WTC11 (cell line): ENCODE results near the gene RETSAT. TPM values are rescaled to one million over a fixed set of nuclear protein-coding genes. Genes with fewer than 3 reads are reported as not detected.

Experiments used
- ATAC-seq: fragments of 200-7000 bp; cut with Tn5 transposase; 2 replicates; pipeline ENCODE4 v1.10.0; 2021; ENCODE audit warnings: mild to moderate bottlenecking, moderate library complexity
- Bru-seq: library from RNA; stranded (reverse); fragments of 400-500 nt; gene quantifications from one replicate; lab custom pipeline; 2021; lab: Mats Ljungman, UMichigan
- CTCF ChIA-PET: fragments of 300-600 bp; sonication (Branson Sonifier 250); formaldehyde crosslinking; loops from one replicate; lab custom pipeline; 2021; ENCODE audit warnings: antibody characterized with exemption; lab: Charles Lee
- POLR2A ChIA-PET: fragments of 350-600 bp; sonication (Branson Sonifier 250); formaldehyde crosslinking; loops from one replicate; lab custom pipeline; 2021; ENCODE audit warnings: antibody characterized with exemption; lab: Charles Lee
- DNase-seq: peaks from one replicate; pipeline ENCODE4 v3.0.0; 2021; ENCODE audit warnings: low spot score
- H3K27ac Mint-ChIP-seq: 2 replicates; pipeline ENCODE4 v1.8.0; 2021; ENCODE audit warnings: mixed read lengths
- H3K27me3 Mint-ChIP-seq: 2 replicates; pipeline ENCODE4 v1.8.0; 2021; ENCODE audit warnings: low read depth, mild to moderate bottlenecking, moderate library complexity, mixed read lengths
- H3K36me3 Mint-ChIP-seq: 2 replicates; pipeline ENCODE4 v1.8.0; 2021; ENCODE audit warnings: mixed read lengths
- H3K4me1 Mint-ChIP-seq: 2 replicates; pipeline ENCODE4 v1.8.0; 2022; ENCODE audit warnings: mixed read lengths
- H3K4me3 Mint-ChIP-seq: 2 replicates; pipeline ENCODE4 v1.8.0; 2021; ENCODE audit warnings: mild to moderate bottlenecking, moderate library complexity, mixed read lengths
- H3K9me3 Mint-ChIP-seq: 2 replicates; pipeline ENCODE4 v1.8.0; 2021; ENCODE audit warnings: mixed read lengths
- ARID4B ChIP-seq: sonication (generic); formaldehyde crosslinking; IDR thresholded peaks from 2 replicates; pipeline ENCODE4 v1.8.0; 2023; ENCODE audit warnings: missing genetic modification reagents, mild to moderate bottlenecking, borderline replicate concordance
- ATF3 ChIP-seq: sonication (generic); formaldehyde crosslinking; conservative IDR thresholded peaks from 2 replicates; pipeline ENCODE4 v1.8.1; 2022; ENCODE audit warnings: mild to moderate bottlenecking, missing genetic modification reagents
- CREM ChIP-seq: sonication (generic); formaldehyde crosslinking; IDR thresholded peaks from 2 replicates; pipeline ENCODE4 v1.8.1; 2022; ENCODE audit warnings: mild to moderate bottlenecking, missing genetic modification reagents, moderate library complexity
- E2F1 ChIP-seq: sonication (generic); formaldehyde crosslinking; IDR thresholded peaks from 2 replicates; pipeline ENCODE4 v1.8.0; 2022; ENCODE audit warnings: mild to moderate bottlenecking, missing genetic modification reagents
- ETV6 ChIP-seq: sonication (generic); formaldehyde crosslinking; IDR thresholded peaks from 2 replicates; pipeline ENCODE4 v1.8.1; 2022; ENCODE audit warnings: mild to moderate bottlenecking, missing genetic modification reagents
- FOXK1 ChIP-seq: sonication (generic); formaldehyde crosslinking; IDR thresholded peaks from 2 replicates; pipeline ENCODE4 v1.8.0; 2022; ENCODE audit warnings: mild to moderate bottlenecking, moderate library complexity, missing genetic modification reagents
- GABPB1 ChIP-seq: sonication (generic); formaldehyde crosslinking; IDR thresholded peaks from 2 replicates; pipeline ENCODE4 v1.8.1; 2023; ENCODE audit warnings: mild to moderate bottlenecking, missing genetic modification reagents
- GTF2I ChIP-seq: fragments of 250-450 bp; sonication (Bioruptor Pico); conservative IDR thresholded peaks from 2 replicates; pipeline ENCODE4 v1.4.0; 2021; ENCODE audit warnings: mild to moderate bottlenecking
- IRF1 ChIP-seq: sonication (generic); formaldehyde crosslinking; IDR thresholded peaks from 2 replicates; pipeline ENCODE4 v1.8.0; 2023; ENCODE audit warnings: missing genetic modification reagents
- MLX ChIP-seq: sonication (generic); formaldehyde crosslinking; IDR thresholded peaks from 2 replicates; pipeline ENCODE4 v1.8.1; 2023; ENCODE audit warnings: mild to moderate bottlenecking, missing genetic modification reagents, moderate library complexity
- NFATC4 ChIP-seq: fragments of 250-450 bp; sonication (Bioruptor Pico); IDR thresholded peaks from 2 replicates; pipeline ENCODE4 v1.9.0; 2021; ENCODE audit warnings: mild to moderate bottlenecking
- NFE2L1 ChIP-seq: sonication (generic); formaldehyde crosslinking; IDR thresholded peaks from 2 replicates; pipeline ENCODE4 v1.8.1; 2023; ENCODE audit warnings: missing genetic modification reagents
- NR1H2 ChIP-seq: sonication (generic); formaldehyde crosslinking; IDR thresholded peaks from 2 replicates; pipeline ENCODE4 v1.9.0; 2021; ENCODE audit warnings: mild to moderate bottlenecking, moderate library complexity, missing genetic modification reagents
- RORB ChIP-seq: fragments of 250-450 bp; sonication (Bioruptor Pico); IDR thresholded peaks from 2 replicates; pipeline ENCODE4 v1.9.0; 2021; ENCODE audit warnings: mild to moderate bottlenecking
- SP1 ChIP-seq: sonication (generic); formaldehyde crosslinking; conservative IDR thresholded peaks from 2 replicates; pipeline ENCODE4 v1.8.1; 2022; ENCODE audit warnings: missing genetic modification reagents
- ZBTB21 ChIP-seq: sonication (generic); formaldehyde crosslinking; IDR thresholded peaks from 2 replicates; pipeline ENCODE4 v1.8.1; 2023; ENCODE audit warnings: mild to moderate bottlenecking, missing genetic modification reagents, borderline replicate concordance
- ZNF121 ChIP-seq: sonication (generic); formaldehyde crosslinking; IDR thresholded peaks from 2 replicates; pipeline ENCODE4 v1.8.0; 2023; ENCODE audit warnings: missing genetic modification reagents
- ZNF263 ChIP-seq: sonication (generic); formaldehyde crosslinking; IDR thresholded peaks from 2 replicates; pipeline ENCODE4 v1.8.1; 2022; ENCODE audit warnings: low read depth, mild to moderate bottlenecking, moderate library complexity, missing genetic modification reagents
- ZNF317 ChIP-seq: sonication (generic); formaldehyde crosslinking; IDR thresholded peaks from 2 replicates; pipeline ENCODE4 v1.8.1; 2023; ENCODE audit warnings: low read depth, mild to moderate bottlenecking, moderate library complexity, missing genetic modification reagents, borderline replicate concordance
- ZNF396 ChIP-seq: fragments of 250-450 bp; sonication (Bioruptor Pico); IDR thresholded peaks from 2 replicates; pipeline ENCODE4 v1.8.0; 2021; ENCODE audit warnings: mild to moderate bottlenecking, moderate library complexity, borderline replicate concordance
- ZNF425 ChIP-seq: fragments of 250-450 bp; sonication (Bioruptor Pico); conservative IDR thresholded peaks from 2 replicates; pipeline ENCODE4 v1.9.0; 2021; ENCODE audit warnings: mild to moderate bottlenecking
- long read RNA-seq, 3 experiments: library from RNA in 1 of 3; library from capped mRNA in 1 of 3; library from polyadenylated mRNA in 1 of 3; unstranded in 2 of 3; stranded (forward) in 1 of 3; transcript quantifications; one replicate each; pipeline ENCODE4 v2.0.0, GENCODE V29; 2021
- total RNA-seq: library from RNA; stranded (reverse); gene quantifications from 3 replicates; pipeline ENCODE4 v1.2.3, GENCODE V29; 2021

RETSAT gene
- total RNA-seq (18.9 to 24.4 TPM (median 21.6 TPM) in 3 replicates), Bru-seq, nascent RNA (percentile 61 among the genes with signal in this experiment)
- long read RNA-seq, experiment 1, transcript RETSAT-201 (11 exons, 3,100 nt) = major isoform, 12 of 27 reads
- long read RNA-seq, experiment 1, partial matches to known transcripts = 4 of 27 reads
- long read RNA-seq, experiment 1, other reads (novel, unspliced or antisense) = 11 of 27 reads
- long read RNA-seq, experiment 2, transcript RETSAT-201 (11 exons, 3,100 nt) = major isoform, 11 of 26 reads
- long read RNA-seq, experiment 2, partial matches to known transcripts = 15 of 26 reads
- long read RNA-seq, experiment 2, other reads (novel, unspliced or antisense) = 0 of 26 reads
- long read RNA-seq, experiment 3, partial matches to known transcripts = 0 of 4 reads
- long read RNA-seq, experiment 3, other reads (novel, unspliced or antisense) = 2 of 4 reads

GRCh38 chr2:85354286-85355072 lies at the start of gene RETSAT, which contains the start of gene ELMOD3:
TSS of gene RETSAT (minus strand) at chr2:85354528. CDS start at chr2:85354507, 21 bp downstream.
TSS of gene ELMOD3 (plus strand) at chr2:85354769. CDS start at chr2:85357199, 2,430 bp downstream.
- H3K27me3 Mint-ChIP-seq = no peaks in the 10 kb centered on the region
- peaks cover 16% of the 10 kb centered on the region for H3K4me1 Mint-ChIP-seq
- H3K4me3 Mint-ChIP-seq = peak within 1 kb of the TSS; percentile 100
- H3K27ac Mint-ChIP-seq = peak within 1 kb of the TSS; percentile 96
- TF ChIP-seq CREM (peak; percentile 19; the same call in 1 of the 2 replicates), ETV6 (CRISPR knock-in tag) (no peak), ATF3 (no peak), E2F1 (CRISPR knock-in tag) (no peak), GTF2I (CRISPR knock-in tag) (peak; percentile 79; the same call in 1 of the 2 replicates), ZBTB21 (no peak), ARID4B (no peak), NFATC4 (CRISPR knock-in tag) (no peak), GABPB1 (CRISPR knock-in tag) (peak; percentile 31), NR1H2 (CRISPR knock-in tag) (no peak), ZNF425 (CRISPR knock-in tag) (no peak), FOXK1 (0 out of 2 replicates have a peak, but pooled peaks have one; percentile 16), RORB (CRISPR knock-in tag) (no peak), ZNF263 (CRISPR knock-in tag) (no peak), MLX (CRISPR knock-in tag) (no peak), IRF1 (CRISPR knock-in tag) (0 out of 2 replicates have a peak, but pooled peaks have one; percentile 15), ZNF121 (CRISPR knock-in tag) (peak; percentile 97), ZNF317 (CRISPR knock-in tag) (0 out of 2 replicates have a peak, but pooled peaks have one; percentile 13), NFE2L1 (CRISPR knock-in tag) (no peak), ZNF396 (CRISPR knock-in tag) (no peak), SP1 (CRISPR knock-in tag) (peak; percentile 87)
- H3K36me3 Mint-ChIP-seq = peaks cover 22% of the 10 kb centered on the region
- peak; percentile 95 for DNase-seq
- ATAC-seq = peak; percentile 99
- ChIA-PET POLR2A (interaction anchor here (1.0 to 1.4 kb wide), 7 partner anchors 11 to 258 kb away, joined by 3 to 11 read pairs (median 4); partner anchors contain the start of genes C2orf68, MAT2A, SH2D6 and TGOLN2), CTCF (interaction anchor here (0.8 to 1.9 kb wide), 10 partner anchors 12 to 288 kb away, joined by 3 to 11 read pairs (median 4); no protein-coding TSS in a partner anchor)
- H3K9me3 Mint-ChIP-seq = no peaks in the 10 kb centered on the region
